ENCODE data around the gene FGF14. TPM values are rescaled to one million over a fixed set of nuclear protein-coding genes. Genes with fewer than 3 reads are reported as not detected.

FGF14 gene
- total and polyA plus RNA-seq, 2 experiments from 2014 or later: 0.73 TPM; not detected in 1

GRCh38 chr13:101967216-101967615 is 434.6 kb downstream of the FGF14 start:
- Histone ChIP-seq H4K20me1 (ENCODE audit: insufficient read depth, poor library complexity, severe bottlenecking) (no peaks in the 10 kb centered on the region), H3K4me2 (no peak overlapping the region), H3K36me3 (replicated peaks; ENCODE audit: insufficient read depth, low read depth) (no peaks in the 10 kb centered on the region), H3K4me1 (ENCODE audit: insufficient read depth) (no peaks in the 10 kb centered on the region), H2AFZ (no peak overlapping the region), H3K27ac (no peak overlapping the region), H3K9me2 (replicated peaks; ENCODE audit: insufficient read depth) (no peaks in the 10 kb centered on the region), H3K79me2 (no peaks in the 10 kb centered on the region), H3K27me3 (no peaks in the 10 kb centered on the region), H3K4me3 (no peak overlapping the region), H3K9me3 (ENCODE audit: low read depth) (no peaks in the 10 kb centered on the region)
- TF ChIP-seq EZH2phosphoT487 (IDR thresholded peaks at IDR 0.05; ENCODE audit: low read depth, severe bottlenecking, unreplicated experiment) (no peak), EZH2 (IDR thresholded peaks at IDR 0.05; ENCODE audit: borderline replicate concordance) (no peak), CTCF (IDR thresholded peaks at IDR 0.05; ENCODE audit: poor library complexity) (no peak)
- DNase-seq (ENCODE audit: low spot score): no peak

GRCh38 chr13:101965096-101965495 is 436.8 kb downstream of the FGF14 start:
- Histone ChIP-seq H3K79me2 (no peaks in the 10 kb centered on the region), H3K27me3 (no peaks in the 10 kb centered on the region), H2AFZ (no peak overlapping the region), H4K20me1 (ENCODE audit: insufficient read depth, poor library complexity, severe bottlenecking) (no peaks in the 10 kb centered on the region), H3K4me2 (no peak overlapping the region), H3K27ac (no peak overlapping the region), H3K36me3 (replicated peaks; ENCODE audit: insufficient read depth, low read depth) (no peaks in the 10 kb centered on the region), H3K9me3 (ENCODE audit: low read depth) (no peaks in the 10 kb centered on the region), H3K4me1 (ENCODE audit: insufficient read depth) (no peaks in the 10 kb centered on the region), H3K4me3 (no peak overlapping the region), H3K9me2 (replicated peaks; ENCODE audit: insufficient read depth) (no peaks in the 10 kb centered on the region)
- TF ChIP-seq EZH2phosphoT487 (IDR thresholded peaks at IDR 0.05; ENCODE audit: low read depth, severe bottlenecking, unreplicated experiment): no peak
- no peak for TF ChIP-seq EZH2 (IDR thresholded peaks at IDR 0.05; ENCODE audit: borderline replicate concordance)
- TF ChIP-seq CTCF (IDR thresholded peaks at IDR 0.05; ENCODE audit: poor library complexity): no peak
- 76% methylated on average over 5 of the region's 5 CpGs for WGBS (ENCODE audit: low lambda C conversion rate, missing lambda C conversion rate)
- DNase-seq (ENCODE audit: low spot score): no peak

- Histone ChIP-seq H3K9me2 (replicated peaks; ENCODE audit: insufficient read depth) (no peaks in the 10 kb centered on the region), H2AFZ (no peak overlapping the region), H3K79me2 (no peaks in the 10 kb centered on the region), H3K4me2 (no peak overlapping the region), H3K4me1 (ENCODE audit: insufficient read depth) (no peaks in the 10 kb centered on the region), H3K4me3 (no peak overlapping the region), H3K9me3 (ENCODE audit: low read depth) (no peaks in the 10 kb centered on the region), H3K27ac (no peak overlapping the region), H4K20me1 (ENCODE audit: insufficient read depth, poor library complexity, severe bottlenecking) (no peaks in the 10 kb centered on the region), H3K36me3 (replicated peaks; ENCODE audit: insufficient read depth, low read depth) (no peaks in the 10 kb centered on the region), H3K27me3 (no peaks in the 10 kb centered on the region)
- no peak for DNase-seq (ENCODE audit: low spot score)
- TF ChIP-seq EZH2 (IDR thresholded peaks at IDR 0.05; ENCODE audit: borderline replicate concordance): no peak
- no peak for TF ChIP-seq EZH2phosphoT487 (IDR thresholded peaks at IDR 0.05; ENCODE audit: low read depth, severe bottlenecking, unreplicated experiment)
- no peak for TF ChIP-seq CTCF (IDR thresholded peaks at IDR 0.05; ENCODE audit: poor library complexity)
- 88% methylated on average over 5 of the region's 5 CpGs for WGBS (ENCODE audit: low lambda C conversion rate, missing lambda C conversion rate)
Measured at GRCh38 chr13:101959016-101959415, 442.8 kb downstream of the FGF14 start.

- H3K9me3 ChIP-seq (ENCODE audit: low read depth): no peaks in the 10 kb centered on the region
- H3K9me2 ChIP-seq (replicated peaks; ENCODE audit: insufficient read depth): no peaks in the 10 kb centered on the region
- DNase-seq (ENCODE audit: low spot score): no peak
- no peaks in the 10 kb centered on the region for H3K4me1 ChIP-seq (ENCODE audit: insufficient read depth)
- no peak overlapping the region for H2AFZ ChIP-seq
- TF ChIP-seq EZH2 (IDR thresholded peaks at IDR 0.05; ENCODE audit: borderline replicate concordance) (no peak), CTCF (IDR thresholded peaks at IDR 0.05; ENCODE audit: poor library complexity) (no peak), EZH2phosphoT487 (IDR thresholded peaks at IDR 0.05; ENCODE audit: low read depth, severe bottlenecking, unreplicated experiment) (no peak)
- H3K4me2 ChIP-seq: no peak overlapping the region
- H3K79me2 ChIP-seq: no peaks in the 10 kb centered on the region
- H3K27me3 ChIP-seq: no peaks in the 10 kb centered on the region
- no peak overlapping the region for H3K27ac ChIP-seq
- no peak overlapping the region for H3K4me3 ChIP-seq
- 69% methylated on average over 3 of the region's 3 CpGs for WGBS (ENCODE audit: low lambda C conversion rate, missing lambda C conversion rate)
- no peaks in the 10 kb centered on the region for H4K20me1 ChIP-seq (ENCODE audit: insufficient read depth, poor library complexity, severe bottlenecking)
- H3K36me3 ChIP-seq (replicated peaks; ENCODE audit: insufficient read depth, low read depth): no peaks in the 10 kb centered on the region
Measured at GRCh38 chr13:101955764-101956163, 446.1 kb downstream of the FGF14 start.
